Measurements from ENCODE around the gene ATP6V0A4. TPM values are rescaled to one million over a fixed set of nuclear protein-coding genes. Genes with fewer than 3 reads are reported as not detected.
"Not testable (repeated sequence)": the region's sequence is repeated elsewhere in the genome, so short reads cannot be mapped to it uniquely, and the experiment has no call there.

The ATP6V0A4 gene
- total RNA-seq, 4 donors from 2014 or later: not detected

- no peak for TF ChIP-seq EP300 (IDR thresholded peaks at IDR 0.05)
- TF ChIP-seq POLR2A (IDR thresholded peaks at IDR 0.05): no peak
- TF ChIP-seq CTCF (IDR thresholded peaks at IDR 0.05): no peak
- WGBS, 2 donors: 47 to 49% methylated on average over 5 of the region's 5 CpGs
These were observed 840 bp upstream of the ATP6V0A4 start for GRCh38 chr7:138798836-138799235.

GRCh38 chr7:138797046-138797445 is 950 bp downstream of the ATP6V0A4 start:
- DNase-seq (ENCODE audit: low spot score in 2 of 2); H3K4me1 ChIP-seq; H3K27me3 ChIP-seq; H3K36me3 ChIP-seq; H3K9me3 ChIP-seq; H3K27ac ChIP-seq; H3K4me3 ChIP-seq: not testable (repeated sequence)
- WGBS, 2 donors: 48 to 89% methylated on average over 4 of the region's 4 CpGs

More at GRCh38 chr7:138798836-138799235, 840 bp upstream of the ATP6V0A4 start:
- H3K36me3 ChIP-seq: no peaks in the 10 kb centered on the region
- H3K4me3 ChIP-seq: no peak overlapping the region
- H3K9me3 ChIP-seq: no peaks in the 10 kb centered on the region
- no peaks in the 10 kb centered on the region for H3K4me1 ChIP-seq
- no peak overlapping the region for H3K27ac ChIP-seq
- H3K27me3 ChIP-seq: no peaks in the 10 kb centered on the region
- DNase-seq (ENCODE audit: low spot score in 2 of 2): no peak

- H3K9me3 ChIP-seq: no peaks in the 10 kb centered on the region
- no peak overlapping the region for H3K27ac ChIP-seq
- no peaks in the 10 kb centered on the region for H3K27me3 ChIP-seq
- WGBS, 2 donors: 81 to 88% methylated on average over 9 of the region's 9 CpGs
- no peak overlapping the region for H3K4me3 ChIP-seq
- no peak for DNase-seq (ENCODE audit: low spot score in 2 of 2)
- no peaks in the 10 kb centered on the region for H3K4me1 ChIP-seq
- no peaks in the 10 kb centered on the region for H3K36me3 ChIP-seq
- TF ChIP-seq EP300 (IDR thresholded peaks at IDR 0.05): no peak
- no peak for TF ChIP-seq POLR2A (IDR thresholded peaks at IDR 0.05)
- no peak for TF ChIP-seq CTCF (IDR thresholded peaks at IDR 0.05)
These were observed 1.9 kb downstream of the ATP6V0A4 start for GRCh38 chr7:138796038-138796615.

- H3K4me1 ChIP-seq: no peaks in the 10 kb centered on the region
These were observed 12.2 kb downstream of the ATP6V0A4 start for GRCh38 chr7:138785587-138786437.

GRCh38 chr7:138784692-138785091 is 13.3 kb downstream of the ATP6V0A4 start:
- Histone ChIP-seq H3K36me3 (no peaks in the 10 kb centered on the region), H3K4me3 (no peak overlapping the region), H3K9me3 (peaks cover 0 to 10% (median 0%) of the 10 kb centered on the region in 4 donors), H3K27me3 (no peaks in the 10 kb centered on the region), H3K4me1 (no peaks in the 10 kb centered on the region), H3K27ac (no peak overlapping the region)
- no peak for DNase-seq (ENCODE audit: low spot score in 2 of 2)
- whole genome bisulfite sequencing, 2 donors: 6 to 21% methylated on average over 4 of the region's 4 CpGs
- no peak for TF ChIP-seq CTCF (IDR thresholded peaks at IDR 0.05)
- TF ChIP-seq EP300 (IDR thresholded peaks at IDR 0.05): no peak
- TF ChIP-seq POLR2A (IDR thresholded peaks at IDR 0.05): no peak

More at GRCh38 chr7:138785587-138786437, 12.2 kb downstream of the ATP6V0A4 start:
- Histone ChIP-seq H3K4me3 (no peak overlapping the region), H3K27me3 (no peaks in the 10 kb centered on the region), H3K36me3 (no peaks in the 10 kb centered on the region), H3K9me3 (peaks cover 0 to 10% (median 0%) of the 10 kb centered on the region in 4 donors), H3K27ac (no peak overlapping the region)
- WGBS, 2 donors: 34 to 50% methylated on average over 10 of the region's 10 CpGs
- no peak for DNase-seq (ENCODE audit: low spot score in 2 of 2)
- TF ChIP-seq POLR2A (IDR thresholded peaks at IDR 0.05): no peak
- TF ChIP-seq EP300 (IDR thresholded peaks at IDR 0.05): no peak
- TF ChIP-seq CTCF (IDR thresholded peaks at IDR 0.05): no peak

Measured in tibial nerve (tissue), 4 donors.